GM23248 (cell line): ENCODE measurements around the gene TNKS2.

Experiments used
- EZH2 ChIP-seq: fragments of 200-600 bp; sonication (generic); IDR thresholded peaks from 2 replicates; pipeline ENCODE4 v1.6.1; 2018; ENCODE audit warnings: antibody characterized with exemption, mild to moderate bottlenecking; ENCODE audit not compliant: insufficient read depth, poor library complexity, severe bottlenecking
- EZH2phosphoT487 ChIP-seq: fragments of 200-600 bp; sonication (generic); IDR thresholded peaks from 2 replicates; pipeline ENCODE4 v1.6.1; 2018; ENCODE audit warnings: antibody characterized with exemption, moderate library complexity, mild to moderate bottlenecking, low read depth; ENCODE audit not compliant: insufficient read depth

DNA sequence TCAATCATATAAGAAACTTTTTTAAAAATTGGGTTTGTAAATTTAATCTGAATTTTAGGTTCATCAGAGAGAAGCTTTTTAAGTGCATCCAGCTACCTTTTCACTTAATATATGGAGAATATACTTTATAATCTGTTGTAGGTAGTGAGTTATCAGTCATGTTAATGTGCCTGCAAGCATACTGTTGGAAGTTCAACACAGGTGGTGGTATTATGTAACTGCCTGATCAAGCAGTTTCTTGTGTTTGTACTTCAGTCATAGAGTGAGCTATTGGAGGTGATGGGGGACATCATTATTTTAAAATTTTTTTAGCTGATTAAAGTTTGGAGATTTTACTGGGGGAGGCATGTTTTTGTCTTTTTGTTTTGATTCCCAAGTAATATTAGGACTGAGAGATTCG, 2.5 kb downstream of the TNKS2 start:
- no peak for TF ChIP-seq EZH2
- TF ChIP-seq EZH2phosphoT487, result no peak
